HG02943 (cell line): ENCODE data around the gene UBE2R2.
"Not testable (repeated sequence)": the region's sequence is repeated elsewhere in the genome, so short reads cannot be mapped to it uniquely, and the experiment has no call there.

Experiments
- ATAC-seq: cut with Tn5 transposase; IDR thresholded peaks from one replicate; pipeline ENCODE4 v1.9.1; 2021; ENCODE audit warnings: mild to moderate bottlenecking, low read depth, moderate library complexity; ENCODE audit not compliant: unreplicated experiment

Gene UBE2R2

DNA sequence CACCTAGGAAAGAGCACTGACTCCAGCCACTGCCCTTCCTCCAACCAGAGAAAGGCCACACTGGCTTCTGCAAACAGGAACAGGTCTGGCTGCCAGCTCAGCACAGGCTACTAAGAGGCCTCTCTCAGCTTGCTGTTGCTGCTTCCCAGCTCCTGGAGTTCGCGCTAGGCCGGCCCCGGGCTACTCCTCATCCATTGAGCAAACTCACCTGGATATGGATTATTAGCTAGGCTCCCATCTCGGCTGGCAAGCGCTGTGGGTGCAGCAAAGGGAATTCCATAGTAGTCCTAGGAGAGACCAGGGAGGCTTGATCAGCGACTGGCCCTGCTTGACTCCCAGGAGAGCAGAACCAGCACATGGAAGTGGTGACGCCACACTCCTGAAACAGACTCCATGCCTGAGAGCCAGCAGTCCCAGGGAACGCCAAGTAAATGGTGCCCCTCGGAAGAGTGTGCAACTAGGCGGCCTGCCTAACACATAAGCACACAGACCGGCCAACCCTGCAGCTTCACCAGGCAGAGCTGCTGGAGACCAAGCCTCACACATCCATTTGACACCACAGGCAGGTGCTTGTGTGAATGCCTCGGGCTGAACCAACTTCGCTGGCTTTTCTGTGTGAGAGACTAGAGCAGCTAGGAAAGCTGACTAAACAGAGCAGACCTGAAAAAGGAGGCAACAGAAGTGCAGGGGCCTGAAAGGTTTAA, 107.2 kb downstream of the UBE2R2 start:
- ATAC-seq, result no peak

DNA sequence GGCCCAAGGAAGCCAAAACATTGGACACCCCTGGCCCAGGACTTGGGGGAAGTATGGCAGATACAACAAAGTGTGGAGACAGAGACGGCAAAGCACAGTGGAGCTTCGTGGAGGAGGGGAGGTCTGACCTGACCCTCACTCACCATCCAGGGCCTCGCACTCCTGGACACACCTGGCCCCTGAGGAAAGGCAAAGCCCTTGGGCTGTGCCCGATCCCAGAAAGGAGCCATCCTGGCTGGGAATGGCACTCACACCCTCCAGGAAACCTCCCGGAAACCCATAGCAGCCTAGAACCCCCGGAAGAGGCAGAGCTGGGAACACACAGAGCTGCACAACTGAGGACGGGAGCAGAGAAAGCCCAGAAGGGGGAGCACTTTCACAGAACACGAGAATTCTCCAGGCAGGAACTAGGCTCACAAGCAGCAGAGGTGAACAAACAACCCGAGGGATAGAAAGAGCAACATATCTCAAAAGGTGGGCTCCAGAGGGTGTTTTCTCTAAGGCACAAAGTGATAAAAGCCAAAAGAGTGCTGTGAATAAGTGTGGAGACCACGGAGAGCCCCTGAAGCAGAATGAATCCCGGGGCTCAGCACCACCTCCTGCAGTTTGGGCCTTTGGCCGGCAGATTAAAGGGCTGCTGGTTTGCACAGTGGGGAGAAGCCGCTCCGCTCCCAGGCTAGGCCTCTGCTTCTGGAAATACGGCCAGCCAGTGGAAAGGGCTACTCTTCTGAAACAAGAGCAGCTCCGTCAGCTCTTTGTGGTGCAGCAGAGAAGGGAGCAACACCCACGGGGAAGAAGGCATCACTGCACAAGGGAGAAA, 108.2 kb downstream of the UBE2R2 start:
- ATAC-seq, result no peak

DNA sequence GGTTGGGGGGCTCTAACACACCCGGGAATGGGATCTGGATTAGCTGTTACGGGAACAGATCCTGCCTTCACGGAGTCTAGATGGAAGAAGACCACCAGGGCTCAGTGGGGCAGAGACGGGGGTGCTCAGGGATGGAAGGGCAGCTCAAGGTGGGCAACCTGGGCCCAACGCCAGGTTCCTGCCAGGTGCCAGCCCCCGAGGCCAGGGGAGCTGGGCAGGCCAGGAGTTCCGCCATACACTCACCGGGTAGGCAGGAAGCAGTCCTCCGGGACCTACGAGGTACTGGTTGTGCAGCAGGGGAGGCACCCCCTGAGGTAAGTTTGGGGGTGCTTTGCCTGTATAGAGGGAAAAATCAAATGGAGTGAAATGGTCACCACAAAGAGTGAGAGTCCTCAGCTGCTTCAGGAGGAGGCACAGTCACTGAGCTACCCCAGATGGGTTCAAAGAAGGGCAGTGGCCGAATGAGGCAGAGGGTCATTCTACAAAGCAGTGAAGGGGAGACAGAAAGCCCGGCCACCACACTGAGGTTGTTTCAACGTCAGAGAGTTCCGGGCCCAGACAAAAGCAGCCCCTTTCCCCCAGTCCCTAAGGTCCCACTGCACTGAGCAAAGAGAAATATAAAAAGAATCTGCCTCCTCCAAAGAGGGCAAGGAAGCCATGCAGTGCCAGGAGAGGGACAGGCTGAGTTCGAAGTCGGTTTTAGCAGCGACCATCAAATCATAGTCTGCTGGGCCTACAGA, 110.0 kb downstream of the UBE2R2 start:
- no peak for ATAC-seq

DNA sequence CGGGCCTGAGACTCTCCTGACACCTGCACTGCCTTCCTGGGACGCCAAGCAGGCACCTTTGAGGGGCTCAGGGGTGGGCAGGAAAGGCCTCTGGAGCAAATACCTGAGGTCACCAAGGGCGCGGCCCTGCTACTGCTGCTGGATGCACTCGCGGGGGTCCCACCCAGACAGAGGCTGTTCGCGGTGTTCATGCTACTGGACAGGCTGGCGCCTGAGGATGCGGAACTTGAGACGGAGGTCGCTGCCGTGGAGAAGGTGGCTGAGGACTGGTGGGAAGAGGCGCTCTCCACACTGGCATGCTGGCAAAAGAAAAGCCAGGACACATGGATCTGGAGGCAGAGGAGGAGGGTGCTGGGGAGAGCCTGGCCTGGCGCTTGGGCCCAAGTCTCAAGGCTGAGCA, 110.7 kb downstream of the UBE2R2 start:
- ATAC-seq, result no peak

DNA sequence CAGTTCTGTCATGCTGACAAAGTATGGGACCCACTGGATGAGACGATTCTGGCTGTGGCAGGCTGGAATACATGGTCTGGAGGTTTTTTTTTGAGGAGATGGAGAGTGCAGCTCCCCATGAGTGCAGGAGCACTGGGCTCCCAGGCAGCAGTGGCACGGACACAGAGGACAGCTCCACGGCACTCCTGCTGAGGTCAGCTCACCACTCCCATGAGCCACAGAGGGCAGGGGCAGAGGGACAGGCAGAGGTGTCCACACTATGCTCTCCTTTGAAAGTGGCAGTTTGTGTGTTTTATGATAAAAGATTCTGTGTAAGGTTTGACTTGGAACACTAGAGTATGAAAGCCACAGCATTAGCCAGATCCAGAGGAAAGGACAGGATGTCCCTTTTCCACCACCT, 114.4 kb downstream of the UBE2R2 start:
- no peak for ATAC-seq

DNA sequence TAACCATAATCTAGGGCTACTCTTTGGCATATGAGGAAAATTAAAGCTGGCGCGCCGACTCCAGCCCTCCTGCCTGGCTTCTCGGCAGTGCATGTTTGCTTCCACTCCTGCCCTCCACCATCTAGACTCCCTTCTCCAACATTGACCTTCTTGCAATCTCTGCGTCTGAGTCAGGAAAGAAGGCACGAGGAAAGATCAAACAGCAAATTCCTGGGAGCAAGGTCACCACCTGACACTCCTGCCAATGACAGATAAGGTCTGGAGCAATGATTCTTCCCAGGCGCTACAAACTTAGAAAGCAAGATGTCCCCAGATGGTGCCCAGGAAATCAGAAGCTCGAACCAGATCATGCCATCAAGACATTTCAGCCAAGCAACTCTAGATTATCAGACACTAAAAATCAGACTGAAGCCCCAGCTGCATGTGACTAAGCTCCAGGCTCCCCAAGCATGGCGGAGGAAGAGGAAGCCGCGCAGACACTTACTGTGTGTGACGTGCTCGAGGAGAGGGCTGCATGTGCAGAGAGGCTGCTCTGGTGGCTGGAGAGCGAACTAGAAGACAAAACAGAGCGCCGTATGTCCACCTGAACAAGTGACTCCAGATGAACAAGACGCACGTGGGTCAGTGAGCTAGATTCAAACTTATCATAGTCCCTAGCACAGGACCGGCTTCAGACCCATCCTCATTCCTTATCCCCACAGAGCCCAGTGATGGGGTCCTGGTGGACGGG, 115.3 kb downstream of the UBE2R2 start:
- no peak for ATAC-seq

DNA sequence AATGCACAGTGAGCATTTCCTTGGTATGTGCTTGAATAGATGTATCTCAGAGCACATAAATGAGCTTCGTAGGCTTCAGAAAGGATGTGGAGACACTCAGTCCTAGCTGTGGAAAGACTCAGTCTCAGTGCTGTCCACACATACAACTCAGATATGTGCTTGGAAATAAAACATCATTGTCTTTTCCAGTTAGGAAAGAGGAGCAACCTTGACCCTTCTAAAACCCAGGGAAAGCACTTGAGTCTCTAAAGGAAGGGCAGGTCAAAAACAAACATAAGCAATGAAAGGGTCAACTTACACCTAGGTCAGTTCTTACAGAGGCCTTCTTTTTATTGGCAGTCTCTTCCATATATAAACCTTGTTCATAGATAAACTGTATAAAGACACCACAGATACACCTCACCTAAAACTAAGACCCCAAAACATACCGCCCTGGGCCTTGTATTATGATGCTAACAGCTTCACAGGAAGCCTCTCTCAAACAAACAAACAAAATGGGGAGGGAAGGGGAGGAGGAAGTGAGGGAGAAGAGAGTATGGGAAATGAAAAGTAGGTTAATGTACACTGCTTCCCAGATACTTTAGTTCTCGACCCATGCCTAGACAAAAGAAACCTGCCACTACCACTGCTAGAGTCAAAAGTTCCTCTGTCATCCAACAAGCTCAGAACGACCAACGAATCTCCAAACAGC, 117.4 kb downstream of the UBE2R2 start:
- ATAC-seq, result no peak

DNA sequence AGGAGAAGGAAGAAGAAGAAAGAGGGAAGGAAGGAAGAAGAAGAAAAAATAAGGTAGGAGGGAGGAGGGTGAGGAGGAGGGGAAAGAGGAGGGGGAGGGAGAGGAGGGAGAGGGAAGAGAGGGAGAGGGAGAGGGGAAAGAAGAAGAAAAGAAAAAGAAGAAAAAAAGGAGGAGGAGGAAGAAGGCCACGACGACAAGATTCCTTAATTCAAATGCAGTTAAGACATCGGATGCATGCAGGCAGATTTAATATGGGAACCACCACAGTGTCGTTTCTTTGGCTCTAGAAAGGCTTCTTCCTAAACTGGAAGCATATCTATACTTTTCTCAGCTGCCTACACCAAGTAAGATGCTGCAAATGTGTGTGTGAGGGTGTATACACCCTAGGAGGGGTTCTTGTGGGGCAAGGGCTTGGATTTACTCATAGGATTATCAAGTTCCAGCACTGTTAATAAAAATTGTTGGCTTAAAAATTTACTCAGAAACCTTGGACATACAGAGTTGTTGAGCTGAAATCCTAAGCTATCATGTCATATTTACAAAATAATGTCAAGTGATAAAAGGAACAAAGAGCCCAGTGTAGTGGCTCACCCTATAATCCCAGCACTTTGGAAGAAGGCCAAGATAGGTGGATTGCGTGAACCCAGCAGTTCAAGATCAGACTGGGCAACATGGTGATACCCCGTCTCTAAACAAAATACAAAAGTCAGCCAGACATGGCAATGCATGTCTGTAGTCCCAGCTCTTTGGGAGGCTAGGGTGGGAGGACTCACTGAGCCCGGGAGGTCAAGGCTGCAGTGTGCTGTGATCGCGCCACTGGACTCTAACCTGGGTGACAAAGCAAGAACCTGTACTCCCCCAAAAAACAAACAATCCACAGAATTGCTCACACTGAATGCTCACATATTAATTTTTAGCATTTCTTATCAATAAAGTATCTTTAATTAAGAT, 123.2 kb downstream of the UBE2R2 start:
- no peak for ATAC-seq

DNA sequence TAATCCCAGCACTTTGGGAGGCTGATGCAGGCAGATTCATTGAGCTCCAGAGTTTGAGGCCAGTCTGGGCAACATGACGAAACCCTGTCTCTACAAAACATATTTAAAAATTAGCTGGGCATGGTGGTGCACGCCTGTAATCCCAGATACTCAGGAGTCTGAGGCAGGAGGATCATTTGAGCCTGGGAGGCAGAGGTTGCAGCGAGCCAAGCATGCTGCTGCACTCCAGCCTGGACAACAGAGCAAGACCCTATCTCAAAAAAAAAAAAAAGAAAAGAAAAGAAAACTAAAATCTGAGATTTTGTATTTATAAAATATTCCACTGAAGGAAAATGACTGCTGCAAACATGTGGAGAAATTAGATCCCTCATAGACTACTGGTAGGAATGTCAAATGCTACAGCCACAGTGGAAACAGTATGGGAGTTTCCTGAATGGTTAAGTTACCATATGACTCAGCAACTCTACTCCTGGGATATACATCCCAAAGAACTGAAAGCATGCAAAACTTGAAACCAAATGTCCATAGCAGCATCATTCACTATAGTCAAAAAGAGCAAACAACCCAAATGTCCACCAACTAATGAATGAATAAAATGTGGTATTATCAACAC, 125.6 kb downstream of the UBE2R2 start:
- no peak for ATAC-seq

DNA sequence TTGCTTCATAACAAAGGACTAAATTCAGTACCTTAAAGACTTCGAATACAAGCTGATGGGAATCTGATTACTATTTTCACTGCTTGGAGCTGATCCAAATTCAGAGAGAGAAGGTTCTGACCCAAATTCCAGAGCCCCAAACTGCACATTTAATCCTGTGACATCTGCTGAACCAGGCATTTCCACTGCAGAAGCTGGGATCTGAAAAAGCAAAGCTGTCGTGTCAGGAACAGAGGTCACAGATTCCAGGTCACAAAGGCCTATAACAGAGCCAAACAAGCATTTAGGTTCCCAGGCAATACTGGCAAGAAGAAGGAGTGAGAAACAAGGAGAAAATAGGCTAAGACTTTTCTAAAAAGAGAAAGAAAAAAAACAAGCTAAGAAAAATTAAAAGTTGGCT, 126.4 kb downstream of the UBE2R2 start:
- ATAC-seq, result no peak

DNA sequence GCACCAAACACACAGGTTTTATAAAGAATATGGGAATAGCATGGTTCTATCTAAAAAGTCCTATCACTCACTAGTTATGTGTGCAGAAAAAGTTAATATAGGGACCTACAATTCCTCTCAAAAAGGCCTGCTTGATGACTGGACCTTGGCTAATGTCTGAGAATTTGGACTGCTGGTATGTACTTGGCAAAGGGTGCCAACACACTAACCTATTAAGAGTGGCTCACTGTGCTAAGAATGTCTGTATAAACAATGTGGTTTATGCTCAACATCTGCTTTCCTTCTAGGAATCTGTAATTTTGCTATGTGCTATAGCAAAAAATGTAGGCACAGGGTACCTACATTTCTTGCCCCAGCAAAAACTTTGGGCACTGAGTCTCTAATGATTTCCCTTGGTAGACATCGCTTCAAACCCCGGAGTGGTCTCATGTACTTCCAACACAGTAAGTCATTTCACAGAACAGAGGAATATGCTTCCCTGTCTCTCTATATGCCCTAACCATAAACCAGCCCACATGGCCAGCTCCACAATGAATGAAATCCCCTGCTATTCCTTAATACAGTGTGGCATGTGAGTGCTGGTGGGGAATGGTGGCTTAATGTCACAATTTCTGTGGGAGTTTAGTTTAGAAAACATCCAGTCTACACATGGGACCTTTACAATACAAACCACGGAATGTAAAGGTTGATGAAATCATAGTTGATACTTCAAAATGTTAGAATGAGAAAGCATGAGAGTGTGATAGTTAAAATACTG, 130.0 kb downstream of the UBE2R2 start:
- ATAC-seq, result no peak

DNA sequence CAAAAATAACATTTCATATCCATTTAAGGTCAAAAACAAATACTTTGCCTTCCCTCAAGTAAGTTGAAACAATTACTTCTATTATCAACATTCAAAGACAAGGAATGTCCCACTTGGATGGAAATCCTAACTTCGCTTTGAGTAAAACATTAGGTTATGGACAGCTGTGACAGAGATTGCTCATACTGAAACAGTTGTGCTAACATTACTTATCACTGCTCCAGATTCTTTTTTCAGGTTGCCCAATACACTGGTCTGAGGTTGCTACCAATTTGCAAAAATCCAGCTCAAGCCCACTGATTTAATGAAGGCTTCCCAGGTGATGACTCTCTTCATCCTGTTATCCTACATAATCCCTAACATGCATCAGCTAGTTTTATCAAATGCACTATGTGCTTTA, 133.4 kb downstream of the UBE2R2 start:
- ATAC-seq, result no peak

DNA sequence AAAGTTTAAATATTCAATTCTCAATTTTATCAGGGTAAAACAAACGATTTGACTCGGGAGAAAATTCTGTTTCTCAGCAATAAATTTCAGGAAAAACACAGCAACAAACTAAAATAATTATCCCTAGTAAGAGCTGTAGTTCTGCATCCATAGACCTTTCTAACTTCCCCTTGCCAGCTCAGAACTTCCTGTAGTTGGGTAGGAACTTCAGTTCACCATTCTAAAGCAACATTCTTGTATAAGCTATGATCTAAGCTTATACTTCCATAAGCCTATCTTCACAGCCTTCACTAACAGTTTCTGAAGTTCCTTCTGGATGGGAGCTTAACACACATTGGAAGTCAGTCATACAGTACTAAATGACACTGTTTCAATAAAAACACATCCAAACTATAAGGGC, 135.1 kb downstream of the UBE2R2 start:
- ATAC-seq, result no peak

DNA sequence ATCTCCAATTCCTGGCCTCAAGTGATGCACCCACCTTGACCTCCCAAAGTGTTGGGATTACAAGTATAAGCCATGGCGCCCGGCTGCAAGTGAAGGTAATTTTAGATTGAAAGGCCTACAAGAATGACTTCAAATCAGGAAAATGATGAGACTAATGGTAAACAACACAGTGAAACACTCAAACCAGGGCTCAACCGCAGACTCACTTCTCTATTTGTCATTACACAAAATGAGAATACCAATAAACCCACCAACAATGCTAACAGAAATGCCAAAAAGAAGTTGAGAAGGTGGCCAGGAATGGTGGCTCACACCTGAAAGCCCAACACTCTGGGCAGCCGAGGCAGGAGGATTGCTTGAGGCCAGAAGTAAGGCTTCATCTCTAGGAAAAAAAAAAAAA, 139.6 kb downstream of the UBE2R2 start:
- no peak for ATAC-seq

DNA sequence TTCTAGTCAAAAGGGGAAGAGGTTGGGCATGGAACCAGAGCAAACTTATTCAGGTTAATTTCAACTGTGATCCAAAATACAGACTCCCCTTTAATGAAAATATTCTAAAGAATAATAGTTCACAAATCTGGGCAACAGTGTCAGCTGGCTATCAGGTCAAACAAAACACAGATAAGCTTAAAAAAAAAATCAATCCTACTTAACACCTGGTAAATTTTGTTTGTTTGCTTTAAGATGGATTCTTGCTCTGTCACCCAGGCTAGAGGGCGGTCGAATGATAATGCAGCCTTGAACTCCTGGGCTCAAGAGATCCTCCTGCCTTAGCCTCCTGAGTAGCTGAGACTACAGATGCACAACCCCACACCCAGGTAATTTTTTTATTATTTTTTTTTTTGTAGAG, 142.8 kb downstream of the UBE2R2 start:
- ATAC-seq, result no peak

DNA sequence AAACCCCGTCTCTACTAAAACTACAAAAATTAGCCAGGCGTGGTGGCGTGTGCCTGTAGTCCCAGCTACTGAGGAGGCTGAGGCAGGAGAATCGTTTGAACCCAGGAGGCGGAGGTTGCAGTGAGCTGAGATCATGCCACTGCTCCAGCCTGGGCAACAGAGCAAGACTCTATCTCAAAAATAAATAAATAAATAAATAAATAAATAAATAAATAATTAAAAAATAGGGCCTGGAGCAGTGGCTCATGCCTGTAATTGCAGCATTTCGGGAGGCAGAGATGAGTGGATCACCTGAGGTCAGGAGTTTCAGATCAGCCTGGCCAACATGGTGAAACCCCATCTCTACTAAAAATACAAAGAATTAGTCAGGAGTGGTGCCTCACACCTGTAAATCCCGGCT, 145.5 kb downstream of the UBE2R2 start:
- not testable (repeated sequence) for ATAC-seq

DNA sequence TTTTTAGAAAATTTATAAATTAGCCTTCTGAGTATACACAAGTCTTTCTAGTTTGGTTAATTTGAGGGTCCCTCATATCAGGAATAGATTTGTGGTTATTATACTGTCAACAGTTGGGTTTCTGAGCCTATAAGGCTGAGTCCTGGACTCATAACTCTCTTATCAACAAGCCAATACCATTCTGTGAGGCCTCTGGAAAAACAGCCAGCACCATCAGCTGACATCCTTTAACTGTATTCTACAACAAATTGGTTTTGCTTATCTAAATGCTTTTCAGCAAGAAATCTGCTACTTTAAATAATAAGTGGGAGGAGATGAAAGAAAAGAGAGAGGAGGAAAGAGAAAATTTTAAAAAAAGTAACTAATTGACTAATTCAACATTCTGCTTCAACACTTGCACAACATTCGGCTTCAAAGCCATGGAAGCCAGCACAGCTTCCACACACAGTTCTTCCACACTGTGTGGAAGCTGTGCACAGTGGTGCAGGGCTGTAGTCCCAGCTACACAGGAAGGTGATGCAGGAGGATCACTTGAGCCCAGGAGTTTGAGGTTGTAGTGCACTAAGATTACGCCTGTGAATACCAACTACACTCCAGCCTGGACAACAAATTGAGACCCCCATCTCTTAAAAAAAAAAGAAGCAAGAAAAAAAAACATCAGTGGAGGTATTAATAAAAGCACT, 147.3 kb downstream of the UBE2R2 start:
- no peak for ATAC-seq
